GM19438 (cell line): ENCODE results near the gene MARCHF11.

Experiments used
- ATAC-seq: cut with Tn5 transposase; IDR thresholded peaks from one replicate; pipeline ENCODE4 v1.9.1; 2021; ENCODE audit warnings: low read depth; ENCODE audit not compliant: unreplicated experiment

Gene MARCHF11

DNA sequence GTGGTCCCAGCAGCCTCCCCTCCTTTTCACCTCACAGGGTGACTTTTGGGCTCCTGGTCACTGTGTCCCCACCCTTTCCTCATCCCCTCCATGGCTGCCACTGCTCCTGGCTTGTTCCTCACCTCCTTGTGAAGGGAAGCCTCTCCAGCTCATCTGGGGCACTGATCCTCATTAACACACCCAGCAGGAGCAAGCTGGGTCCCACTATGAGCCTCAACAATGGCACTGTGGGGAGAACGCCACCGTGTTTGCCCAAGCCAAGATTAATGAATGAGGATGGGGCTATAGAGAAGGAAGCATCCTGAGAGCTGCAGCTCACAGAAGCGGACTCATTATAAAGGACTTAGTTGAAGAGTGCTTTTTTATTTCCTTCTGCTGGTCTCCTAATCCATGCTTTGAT is 118.4 kb downstream of the MARCHF11 start:
- ATAC-seq: no peak

GRCh38 chr5:16057277-16057676 is 122.3 kb downstream of the MARCHF11 start:
- ATAC-seq: no peak

DNA sequence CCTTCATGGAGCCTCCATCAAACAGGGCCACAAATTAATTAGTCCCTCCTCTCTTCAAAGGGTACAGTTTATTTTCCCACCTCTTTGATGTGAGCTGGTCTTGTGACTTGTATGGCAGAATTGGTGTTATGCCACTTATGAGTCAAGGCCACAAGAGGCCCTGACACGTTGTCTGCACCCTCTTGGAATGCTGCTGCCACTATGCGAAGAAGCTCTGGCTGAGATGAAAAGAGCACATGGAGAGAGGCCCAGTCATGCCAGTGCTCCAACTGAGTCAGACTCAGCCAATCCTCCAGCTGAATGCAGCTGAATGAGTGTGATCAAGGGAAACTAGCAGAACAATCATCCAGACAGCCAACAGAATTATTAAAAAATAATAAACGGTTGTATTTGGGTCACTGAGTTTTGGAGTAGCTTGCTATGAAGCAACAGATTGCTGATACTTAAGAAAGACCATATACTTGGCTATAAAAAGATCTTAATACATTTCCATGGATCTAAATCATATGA is 128.3 kb downstream of the MARCHF11 start:
- ATAC-seq: no peak

GRCh38 chr5:16050414-16050813 is 129.2 kb downstream of the MARCHF11 start:
- ATAC-seq: no peak

DNA sequence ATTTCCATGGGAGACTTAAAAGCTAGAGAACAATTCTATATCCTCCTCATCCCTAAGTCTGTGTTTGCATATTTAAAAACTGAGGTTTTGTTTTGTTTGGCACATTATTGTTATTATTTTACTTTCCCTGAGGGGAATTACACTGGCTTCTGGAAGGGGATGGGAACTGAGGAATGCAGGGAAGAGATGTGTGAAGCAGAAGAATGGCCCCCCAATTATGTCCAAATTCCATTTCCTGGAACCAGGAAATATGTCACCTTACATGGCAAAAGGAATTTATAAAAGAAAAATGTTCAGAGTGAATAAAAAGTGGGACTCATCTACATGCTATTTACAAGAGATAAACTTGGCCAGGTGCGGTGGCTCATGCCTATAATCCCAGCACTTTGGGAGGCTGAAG is 129.8 kb downstream of the MARCHF11 start:
- ATAC-seq: no peak

GRCh38 chr5:16048132-16048531 is 131.5 kb downstream of the MARCHF11 start:
- ATAC-seq: no peak

DNA sequence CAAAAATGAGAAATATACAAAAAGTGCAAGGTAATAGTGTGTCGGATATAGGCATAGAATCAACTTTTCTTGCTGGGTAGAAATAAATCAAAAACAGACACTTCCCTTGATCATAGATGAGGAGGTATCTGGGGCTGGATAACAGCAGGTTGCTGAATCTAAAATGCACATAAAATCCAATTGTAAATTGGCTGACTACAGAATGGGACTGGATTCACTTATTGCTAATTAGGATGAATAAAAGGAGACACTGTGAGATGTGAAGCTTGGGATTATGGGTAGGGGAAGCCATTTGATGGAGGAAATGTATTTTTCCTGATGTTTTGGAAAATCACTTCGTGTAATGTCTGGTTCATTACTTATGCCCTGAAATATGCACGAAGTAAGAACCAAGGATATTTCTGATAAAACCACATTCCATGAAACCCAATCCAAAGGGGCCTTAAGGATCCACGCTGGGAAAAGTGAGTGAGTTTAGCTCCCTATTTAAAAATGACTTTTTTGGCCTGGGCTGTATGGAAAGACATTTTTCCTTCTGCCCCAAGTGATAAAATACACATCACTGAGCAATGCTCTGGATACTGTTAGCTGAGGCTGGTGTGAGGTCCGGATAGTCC is 136.1 kb downstream of the MARCHF11 start:
- ATAC-seq: no peak

GRCh38 chr5:16037121-16037845 is 142.3 kb downstream of the MARCHF11 start:
- ATAC-seq: no peak

DNA sequence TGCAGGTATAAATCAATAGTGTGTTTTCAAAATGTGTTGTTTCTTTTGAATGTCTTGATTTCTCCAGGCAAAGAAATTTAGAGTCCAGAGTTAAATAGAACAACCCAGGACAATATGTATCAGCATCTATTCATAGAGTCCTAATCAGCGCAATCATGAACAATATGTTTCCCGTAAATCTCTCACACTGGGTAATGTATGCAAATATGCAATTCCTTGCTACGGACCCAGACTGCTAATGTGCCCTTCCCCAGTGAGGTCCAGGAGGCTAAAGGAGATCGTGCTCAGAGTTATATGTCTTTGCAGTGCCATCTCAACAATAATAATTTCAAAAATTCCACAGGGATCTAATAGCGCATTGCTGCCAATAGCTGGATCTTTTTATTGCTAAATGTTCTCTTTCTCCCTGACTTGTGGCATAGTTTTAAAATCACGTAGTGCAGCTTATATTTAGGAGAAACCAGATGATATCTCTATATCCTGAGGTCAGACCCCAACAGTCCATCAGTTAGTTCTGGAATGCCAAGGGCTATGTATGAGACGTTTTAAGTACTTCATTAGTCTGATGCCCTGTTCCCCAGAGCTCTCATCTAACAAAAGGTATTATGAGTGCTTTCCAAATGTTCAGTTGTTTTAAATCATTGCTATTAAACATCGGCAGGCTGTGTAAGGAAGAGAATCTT is 145.1 kb downstream of the MARCHF11 start:
- no peak for ATAC-seq

GRCh38 chr5:16033187-16033925 is 146.2 kb downstream of the MARCHF11 start:
- no peak for ATAC-seq

GRCh38 chr5:16028708-16029107 is 150.9 kb downstream of the MARCHF11 start:
- no peak for ATAC-seq

- ATAC-seq: no peak
These were observed 153.9 kb downstream of the MARCHF11 start for GRCh38 chr5:16025681-16026080.

DNA sequence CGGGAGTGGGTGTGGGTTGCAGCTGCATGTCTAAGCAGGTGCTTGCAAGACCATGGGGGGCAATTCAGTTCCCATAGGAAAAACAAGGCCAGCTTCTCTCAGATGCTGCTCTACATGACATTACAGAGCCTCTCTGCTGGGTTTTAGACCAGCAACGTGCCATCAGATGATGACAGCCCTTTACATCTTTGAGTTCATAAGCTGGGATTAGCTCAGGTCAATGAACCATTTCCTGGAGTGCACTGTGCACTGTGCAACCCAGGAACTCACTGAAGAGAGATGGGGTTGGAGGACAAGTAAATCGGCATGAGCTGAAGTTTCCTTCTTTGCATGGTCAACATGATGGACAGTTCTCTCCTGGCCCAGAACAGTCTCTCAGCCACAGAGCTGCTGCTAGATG is 160.6 kb downstream of the MARCHF11 start:
- ATAC-seq: no peak

DNA sequence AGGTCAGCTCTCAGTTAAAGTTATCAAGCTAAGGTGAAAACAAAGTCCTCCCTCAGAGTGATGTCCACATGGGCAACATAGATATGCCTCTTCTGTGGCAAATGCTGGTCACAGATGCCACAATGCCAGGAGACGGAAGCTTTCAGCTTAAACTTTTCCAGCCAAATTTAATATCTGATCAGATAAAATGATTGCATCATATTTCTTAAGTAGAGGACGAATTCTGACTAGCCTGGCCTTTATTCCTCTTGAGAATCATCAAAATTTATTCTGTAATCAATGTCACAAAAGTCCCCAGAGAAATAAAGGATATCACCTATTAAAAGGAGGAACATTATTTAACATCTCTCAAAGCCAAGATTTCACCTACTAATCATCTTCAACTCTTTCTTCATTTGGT is 161.9 kb downstream of the MARCHF11 start:
- no peak for ATAC-seq
